Neural progenitor cell (in vitro differentiated cells): ENCODE data around the gene ALDH2. TPM values are rescaled to one million over a fixed set of nuclear protein-coding genes. Genes with fewer than 3 reads are reported as not detected.

ENCODE experiments used
- DNase-seq: peaks from one replicate; pipeline ENCODE4 v3.0.0-alpha.2; 2016; ENCODE audit warnings: low spot score
- H2AFZ ChIP-seq: fragments of 200-600 bp; sonication (generic); replicated peaks from 2 replicates; pipeline ENCODE4 v1.6.1; 2016; ENCODE audit warnings: antibody characterized with exemption
- H3F3A ChIP-seq: fragments of 200-600 bp; sonication (generic); 2 replicates; pipeline ENCODE4 v1.6.1; 2016; ENCODE audit warnings: antibody characterized with exemption, low read depth
- H3K27ac ChIP-seq: fragments of 200-600 bp; sonication (generic); 2 replicates; pipeline ENCODE4 v1.5.1; 2016; ENCODE audit warnings: mild to moderate bottlenecking
- H3K27me3 ChIP-seq: fragments of 200-600 bp; sonication (generic); 2 replicates; pipeline ENCODE4 v1.6.1; 2016; ENCODE audit warnings: mild to moderate bottlenecking, moderate library complexity
- H3K36me3 ChIP-seq: fragments of 200-600 bp; sonication (generic); 2 replicates; pipeline ENCODE4 v1.5.1; 2016
- H3K4me1 ChIP-seq: fragments of 200-600 bp; sonication (generic); 2 replicates; pipeline ENCODE4 v1.6.1; 2016; ENCODE audit warnings: mixed run types
- H3K4me2 ChIP-seq: fragments of 200-600 bp; sonication (generic); 2 replicates; pipeline ENCODE4 v1.6.1; 2016
- H3K4me3 ChIP-seq: fragments of 200-600 bp; sonication (generic); 2 replicates; pipeline ENCODE4 v1.5.1; 2016
- H3K79me2 ChIP-seq: fragments of 200-600 bp; sonication (generic); 2 replicates; pipeline ENCODE4 v1.6.1; 2016; ENCODE audit warnings: low read depth
- H3K9ac ChIP-seq: fragments of 200-600 bp; sonication (generic); 2 replicates; pipeline ENCODE4 v1.6.1; 2016
- H3K9me3 ChIP-seq: fragments of 200-600 bp; sonication (generic); 2 replicates; pipeline ENCODE4 v1.5.1; 2016; ENCODE audit warnings: low read depth
- H4K20me1 ChIP-seq: fragments of 200-600 bp; sonication (generic); 2 replicates; pipeline ENCODE4 v1.6.1; 2016; ENCODE audit warnings: low read depth
- H3K27ac Mint-ChIP-seq: 3 replicates; pipeline ENCODE4 v1.8.0; 2021; ENCODE audit warnings: mixed read lengths
- H3K27me3 Mint-ChIP-seq: 2 replicates; pipeline ENCODE4 v1.8.0; 2022; ENCODE audit warnings: low read depth, mild to moderate bottlenecking, inconsistent platforms, moderate library complexity, mixed read lengths; ENCODE audit not compliant: insufficient read depth
- H3K36me3 Mint-ChIP-seq: 3 replicates; pipeline ENCODE4 v1.8.0; 2021; ENCODE audit warnings: mixed read lengths
- H3K4me1 Mint-ChIP-seq: 3 replicates; pipeline ENCODE4 v1.8.0; 2021; ENCODE audit warnings: mixed read lengths
- H3K4me3 Mint-ChIP-seq: 3 replicates; pipeline ENCODE4 v1.8.0; 2021; ENCODE audit warnings: mild to moderate bottlenecking, moderate library complexity, mixed read lengths
- H3K9me3 Mint-ChIP-seq: 3 replicates; pipeline ENCODE4 v1.8.0; 2020; ENCODE audit warnings: mixed read lengths
- EZH2 ChIP-seq: fragments of 200-600 bp; sonication (generic); IDR thresholded peaks from 2 replicates; pipeline ENCODE4 v1.6.1; 2017; ENCODE audit warnings: antibody characterized with exemption, mild to moderate bottlenecking, moderate library complexity
- EZH2phosphoT487 ChIP-seq: fragments of 200-600 bp; sonication (generic); IDR thresholded peaks from 2 replicates; pipeline ENCODE4 v1.6.1; 2017; ENCODE audit warnings: antibody characterized with exemption
- total RNA-seq: library from RNA; depleted of rRNA; stranded (reverse); fragments of >200 nt; gene quantifications from 2 replicates; pipeline ENCODE4 v1.2.3, GENCODE V29; 2015; ENCODE audit warnings: low replicate concordance
- TF ChIP-seq, protein P1 (sequence below): fragments of 200-600 bp; sonication (generic); IDR thresholded peaks from 2 replicates; pipeline ENCODE4 v1.5.1; 2017; ENCODE audit warnings: antibody characterized with exemption, mild to moderate bottlenecking

The ALDH2 gene
- total RNA-seq, 1 donor from 2014 or later = 60.0 TPM

DNA sequence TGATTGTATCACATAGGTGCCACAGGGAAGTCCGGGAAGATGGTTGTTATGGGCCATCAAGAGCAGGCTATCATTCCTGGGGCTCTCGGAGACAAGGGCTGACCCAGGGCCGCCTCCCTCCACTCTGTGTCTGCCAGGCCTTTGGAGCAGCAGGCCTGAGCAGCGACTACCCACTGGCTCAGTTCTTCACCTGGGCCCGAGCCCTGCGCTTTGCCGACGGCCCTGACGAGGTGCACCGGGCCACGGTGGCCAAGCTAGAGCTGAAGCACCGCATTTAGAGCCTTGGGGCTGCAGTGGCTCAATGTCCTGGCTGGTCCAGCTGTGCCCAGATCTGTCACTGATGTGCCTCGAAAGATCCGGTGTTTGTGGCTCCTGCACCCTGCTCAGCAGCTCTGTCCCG is 10.5 kb upstream of the ALDH2 start:
- H3K4me3 Mint-ChIP-seq = no peak overlapping the region
- Histone ChIP-seq H2AFZ (no peak overlapping the region), H3K4me3 (no peak overlapping the region), H3K27ac (no peak overlapping the region), H3K9ac (no peak overlapping the region), H3K27me3 (no peaks in the 10 kb centered on the region), H3F3A (peaks cover 19% of the 10 kb centered on the region), H3K4me2 (no peak overlapping the region), H3K36me3 (no peaks in the 10 kb centered on the region), H3K9me3 (no peaks in the 10 kb centered on the region), H4K20me1 (no peaks in the 10 kb centered on the region), H3K4me1 (peaks cover 24% of the 10 kb centered on the region), H3K79me2 (no peaks in the 10 kb centered on the region)
- TF ChIP-seq, protein P1, sequence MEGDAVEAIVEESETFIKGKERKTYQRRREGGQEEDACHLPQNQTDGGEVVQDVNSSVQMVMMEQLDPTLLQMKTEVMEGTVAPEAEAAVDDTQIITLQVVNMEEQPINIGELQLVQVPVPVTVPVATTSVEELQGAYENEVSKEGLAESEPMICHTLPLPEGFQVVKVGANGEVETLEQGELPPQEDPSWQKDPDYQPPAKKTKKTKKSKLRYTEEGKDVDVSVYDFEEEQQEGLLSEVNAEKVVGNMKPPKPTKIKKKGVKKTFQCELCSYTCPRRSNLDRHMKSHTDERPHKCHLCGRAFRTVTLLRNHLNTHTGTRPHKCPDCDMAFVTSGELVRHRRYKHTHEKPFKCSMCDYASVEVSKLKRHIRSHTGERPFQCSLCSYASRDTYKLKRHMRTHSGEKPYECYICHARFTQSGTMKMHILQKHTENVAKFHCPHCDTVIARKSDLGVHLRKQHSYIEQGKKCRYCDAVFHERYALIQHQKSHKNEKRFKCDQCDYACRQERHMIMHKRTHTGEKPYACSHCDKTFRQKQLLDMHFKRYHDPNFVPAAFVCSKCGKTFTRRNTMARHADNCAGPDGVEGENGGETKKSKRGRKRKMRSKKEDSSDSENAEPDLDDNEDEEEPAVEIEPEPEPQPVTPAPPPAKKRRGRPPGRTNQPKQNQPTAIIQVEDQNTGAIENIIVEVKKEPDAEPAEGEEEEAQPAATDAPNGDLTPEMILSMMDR = no peak
- TF ChIP-seq EZH2phosphoT487 = no peak
- no peak for TF ChIP-seq EZH2
- H3K9me3 Mint-ChIP-seq = no peaks in the 10 kb centered on the region
- peaks cover 5% of the 10 kb centered on the region for H3K27me3 Mint-ChIP-seq
- no peak for DNase-seq
- H3K27ac Mint-ChIP-seq = no peak overlapping the region
- H3K36me3 Mint-ChIP-seq = peaks cover 2% of the 10 kb centered on the region
- peaks cover 24% of the 10 kb centered on the region for H3K4me1 Mint-ChIP-seq

DNA sequence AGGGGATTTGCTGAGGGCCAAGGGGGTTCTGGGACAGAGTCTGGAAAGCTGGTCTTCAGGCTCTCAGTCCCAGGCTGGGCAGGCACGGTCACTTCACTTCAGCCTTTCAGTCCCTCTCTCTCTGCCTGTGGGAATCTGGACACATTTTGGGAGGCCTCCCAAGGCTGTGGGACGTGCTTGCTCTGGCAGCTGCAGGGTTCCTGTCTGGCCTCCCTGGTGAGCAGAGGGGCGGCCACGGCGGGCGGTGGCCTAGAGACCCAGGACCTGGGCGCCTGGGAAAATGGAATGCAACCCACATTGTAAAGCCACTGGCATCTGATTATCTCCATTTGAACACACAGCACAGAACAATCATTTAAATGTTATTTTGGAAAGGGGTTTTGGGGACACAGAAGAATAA is 10.1 kb upstream of the ALDH2 start:
- H3K27me3 Mint-ChIP-seq = peaks cover 5% of the 10 kb centered on the region
- peaks cover 2% of the 10 kb centered on the region for H3K36me3 Mint-ChIP-seq
- Histone ChIP-seq H3K4me2 (no peak overlapping the region), H3K9ac (no peak overlapping the region), H3K36me3 (no peaks in the 10 kb centered on the region), H3K4me3 (no peak overlapping the region), H3F3A (peaks cover 24% of the 10 kb centered on the region), H3K27me3 (no peaks in the 10 kb centered on the region), H2AFZ (no peak overlapping the region), H3K79me2 (no peaks in the 10 kb centered on the region), H4K20me1 (no peaks in the 10 kb centered on the region), H3K9me3 (no peaks in the 10 kb centered on the region), H3K4me1 (peaks cover 28% of the 10 kb centered on the region), H3K27ac (no peak overlapping the region)
- no peaks in the 10 kb centered on the region for H3K9me3 Mint-ChIP-seq
- DNase-seq = no peak
- H3K4me3 Mint-ChIP-seq = no peak overlapping the region
- H3K27ac Mint-ChIP-seq = no peak overlapping the region
- TF ChIP-seq EZH2phosphoT487 = no peak
- TF ChIP-seq, protein P1 = no peak
- TF ChIP-seq EZH2 = no peak
- peaks cover 28% of the 10 kb centered on the region for H3K4me1 Mint-ChIP-seq

GRCh38 chr12:111757361-111758119 is 9.2 kb upstream of the ALDH2 start:
- no peaks in the 10 kb centered on the region for H3K9me3 ChIP-seq
- peak overlapping the region; percentile 31 for H3K4me2 ChIP-seq
- H3K27me3 ChIP-seq = no peaks in the 10 kb centered on the region
- H4K20me1 ChIP-seq = no peaks in the 10 kb centered on the region
- peak overlapping the region; percentile 45 for H3K27ac ChIP-seq
- H3K79me2 ChIP-seq = no peaks in the 10 kb centered on the region
- Mint-ChIP-seq H3K27ac (peak overlapping the region; percentile 69), H3K9me3 (no peaks in the 10 kb centered on the region), H3K36me3 (peaks cover 2% of the 10 kb centered on the region), H3K27me3 (peaks cover 6% of the 10 kb centered on the region), H3K4me3 (no peak overlapping the region), H3K4me1 (peaks cover 34% of the 10 kb centered on the region)
- H3K9ac ChIP-seq = no peak overlapping the region
- peaks cover 31% of the 10 kb centered on the region for H3F3A ChIP-seq
- H3K4me3 ChIP-seq = no peak overlapping the region
- DNase-seq = peak; percentile 32
- no peak overlapping the region for H2AFZ ChIP-seq
- no peaks in the 10 kb centered on the region for H3K36me3 ChIP-seq
- H3K4me1 ChIP-seq = peaks cover 37% of the 10 kb centered on the region
- TF ChIP-seq EZH2phosphoT487 (no peak), EZH2 (no peak)
- TF ChIP-seq, protein P1 = no peak
